ENCODE results near the gene C2orf76.
"Not testable (repeated sequence)": the region's sequence is repeated elsewhere in the genome, so short reads cannot be mapped to it uniquely, and the experiment has no call there.

C2orf76 gene

GRCh38 chr2:119294671-119295070 is 72.0 kb downstream of the C2orf76 start:
- no peak for DNase-seq (ENCODE audit: low read depth)

- no peak for DNase-seq (ENCODE audit: low read depth)
These were observed 72.7 kb downstream of the C2orf76 start for GRCh38 chr2:119293900-119294299.

- DNase-seq (ENCODE audit: low read depth): no peak
These were observed 73.4 kb downstream of the C2orf76 start for GRCh38 chr2:119293254-119293653.

GRCh38 chr2:119292226-119292625 is 74.4 kb downstream of the C2orf76 start:
- DNase-seq (ENCODE audit: low read depth): no peak

GRCh38 chr2:119291588-119292167 is 75.0 kb downstream of the C2orf76 start:
- DNase-seq (ENCODE audit: low read depth): no peak

- DNase-seq (ENCODE audit: low read depth): no peak
These were observed 75.6 kb downstream of the C2orf76 start for GRCh38 chr2:119290859-119291587.

- DNase-seq (ENCODE audit: low read depth): no peak
These were observed 77.0 kb downstream of the C2orf76 start for GRCh38 chr2:119289642-119290041.

- DNase-seq (ENCODE audit: low read depth): no peak
These were observed 77.5 kb downstream of the C2orf76 start for GRCh38 chr2:119289093-119289492.

GRCh38 chr2:119288576-119288975 is 78.1 kb downstream of the C2orf76 start:
- DNase-seq (ENCODE audit: low read depth): no peak

GRCh38 chr2:119286661-119287060 is 80.0 kb downstream of the C2orf76 start:
- DNase-seq (ENCODE audit: low read depth): no peak

GRCh38 chr2:119283873-119284331 is 82.7 kb downstream of the C2orf76 start:
- no peak for DNase-seq (ENCODE audit: low read depth)

- DNase-seq (ENCODE audit: low read depth): no peak
These were observed 83.6 kb downstream of the C2orf76 start for GRCh38 chr2:119282996-119283511.

GRCh38 chr2:119282146-119282995 is 84.3 kb downstream of the C2orf76 start:
- DNase-seq (ENCODE audit: low read depth): no peak

- no peak for DNase-seq (ENCODE audit: low read depth)
These were observed 86.0 kb downstream of the C2orf76 start for GRCh38 chr2:119280680-119281079.

- DNase-seq (ENCODE audit: low read depth): no peak
These were observed 87.0 kb downstream of the C2orf76 start for GRCh38 chr2:119279666-119280065.

- no peak for DNase-seq (ENCODE audit: low read depth)
These were observed 87.7 kb downstream of the C2orf76 start for GRCh38 chr2:119278946-119279345.

- not testable (repeated sequence) for DNase-seq (ENCODE audit: low read depth)
These were observed 88.2 kb downstream of the C2orf76 start for GRCh38 chr2:119278385-119278784.

GRCh38 chr2:119276864-119277263 is 89.8 kb downstream of the C2orf76 start:
- no peak for DNase-seq (ENCODE audit: low read depth)

- DNase-seq (ENCODE audit: low read depth): no peak
These were observed 99.0 kb downstream of the C2orf76 start for GRCh38 chr2:119267604-119268003.

GRCh38 chr2:119266091-119266589 is 100.5 kb downstream of the C2orf76 start:
- DNase-seq (ENCODE audit: low read depth): no peak

- no peak for DNase-seq (ENCODE audit: low read depth)
These were observed 101.0 kb downstream of the C2orf76 start for GRCh38 chr2:119265693-119266066.
